IPS DF 4.7 (cell line): Measurements from ENCODE around the gene RNF141.

ENCODE experiments used
- DNase-seq: peaks from one replicate; pipeline ENCODE4 v3.0.0-alpha.2; 2013; ENCODE audit warnings: low spot score; ENCODE audit errors: extremely low read depth

The RNF141 gene

GRCh38 chr11:10561043-10561818 is 20.2 kb upstream of the RNF141 start:
- no peak for DNase-seq

GRCh38 chr11:10558288-10558687 is 17.3 kb upstream of the RNF141 start:
- no peak for DNase-seq

- no peak for DNase-seq
Measured at GRCh38 chr11:10556590-10556989, 15.6 kb upstream of the RNF141 start.

GRCh38 chr11:10551845-10552352 is 10.9 kb upstream of the RNF141 start:
- DNase-seq: no peak

GRCh38 chr11:10551290-10551592 is 10.3 kb upstream of the RNF141 start:
- DNase-seq: no peak

- DNase-seq: no peak
Measured at GRCh38 chr11:10550503-10551289, 9.7 kb upstream of the RNF141 start.

- DNase-seq: no peak
Measured at GRCh38 chr11:10544491-10545465, 3.8 kb upstream of the RNF141 start.

- no peak for DNase-seq
Measured at GRCh38 chr11:10543782-10544181, 2.8 kb upstream of the RNF141 start.

- no peak for DNase-seq
Measured at GRCh38 chr11:10542776-10543175, 1.8 kb upstream of the RNF141 start.

GRCh38 chr11:10541561-10541930 is 559 bp upstream of the RNF141 start:
- no peak for DNase-seq

GRCh38 chr11:10540546-10540914 is 457 bp downstream of the RNF141 start:
- DNase-seq: no peak

- DNase-seq: no peak
Measured at GRCh38 chr11:10539339-10539738, 1.6 kb downstream of the RNF141 start.

- no peak for DNase-seq
Measured at GRCh38 chr11:10538924-10539323, 2.1 kb downstream of the RNF141 start.

- no peak for DNase-seq
Measured at GRCh38 chr11:10537600-10537999, 3.4 kb downstream of the RNF141 start.

- no peak for DNase-seq
Measured at GRCh38 chr11:10534316-10534715, 6.7 kb downstream of the RNF141 start.

GRCh38 chr11:10533323-10533722 is 7.7 kb downstream of the RNF141 start:
- DNase-seq: no peak

- no peak for DNase-seq
Measured at GRCh38 chr11:10532526-10532925, 8.5 kb downstream of the RNF141 start.

- DNase-seq: no peak
Measured at GRCh38 chr11:10529279-10529678, 11.7 kb downstream of the RNF141 start.

- no peak for DNase-seq
Measured at GRCh38 chr11:10528121-10528520, 12.9 kb downstream of the RNF141 start.

- DNase-seq: no peak
Measured at GRCh38 chr11:10526974-10527918, 13.7 kb downstream of the RNF141 start.

- no peak for DNase-seq
Measured at GRCh38 chr11:10524471-10524870, 16.5 kb downstream of the RNF141 start.
